ENCODE data around the gene ZNF629.

- TF ChIP-seq SIN3A (IDR thresholded peaks at IDR 0.05; ENCODE audit: borderline replicate concordance, insufficient read depth, low read length) (no peak), REST (IDR thresholded peaks at IDR 0.05; ENCODE audit: insufficient read depth in 1 of 2, low read depth in 2 of 2, low read length in 2 of 2) (no peak), POLR2AphosphoS5 (IDR thresholded peaks at IDR 0.05; ENCODE audit: low read depth, low read length) (no peak), TAF1 (IDR thresholded peaks at IDR 0.05; ENCODE audit: borderline replicate concordance, insufficient read depth, low read length) (no peak)
These were observed 6.5 kb downstream of the ZNF629 start for GRCh38 chr16:30780549-30780948.

Data from PFSK-1 (cell line).